GM18867 (cell line): ENCODE results near the gene ZNF333.
"Not testable (repeated sequence)": the region's sequence is repeated elsewhere in the genome, so short reads cannot be mapped to it uniquely, and the experiment has no call there.

Experiments
- ATAC-seq: cut with Tn5 transposase; IDR thresholded peaks from one replicate; pipeline ENCODE4 v1.9.1; 2021; ENCODE audit warnings: mild to moderate bottlenecking, moderate library complexity; ENCODE audit not compliant: unreplicated experiment

The ZNF333 gene

DNA sequence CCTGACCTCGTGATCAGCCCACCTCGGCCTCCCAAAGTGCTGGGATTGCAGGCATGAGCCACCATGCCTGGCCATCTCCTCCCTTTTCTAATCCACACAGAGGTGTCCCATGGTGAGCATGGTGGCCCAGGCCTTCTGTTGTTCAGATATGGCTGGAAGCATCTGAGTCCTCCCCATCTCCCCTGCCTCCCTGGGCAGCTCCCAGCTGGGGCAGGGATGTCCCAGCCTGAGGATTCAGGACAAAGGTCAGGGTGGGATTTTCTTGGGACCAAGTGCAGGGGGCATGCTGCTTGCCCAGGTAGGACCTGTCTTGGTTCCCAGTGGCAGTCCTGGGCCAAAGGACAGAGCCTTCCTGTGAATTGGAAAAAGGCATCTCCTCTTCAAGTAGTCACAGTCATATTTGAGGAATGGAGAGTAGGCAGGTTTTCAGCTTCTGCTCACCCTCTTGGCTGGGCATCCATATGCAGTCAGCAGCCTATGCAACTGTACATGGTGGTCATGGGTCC is 77.7 kb downstream of the ZNF333 start:
- no peak for ATAC-seq

- ATAC-seq: no peak
These were observed 78.2 kb downstream of the ZNF333 start for GRCh38 chr19:14768001-14768400.

DNA sequence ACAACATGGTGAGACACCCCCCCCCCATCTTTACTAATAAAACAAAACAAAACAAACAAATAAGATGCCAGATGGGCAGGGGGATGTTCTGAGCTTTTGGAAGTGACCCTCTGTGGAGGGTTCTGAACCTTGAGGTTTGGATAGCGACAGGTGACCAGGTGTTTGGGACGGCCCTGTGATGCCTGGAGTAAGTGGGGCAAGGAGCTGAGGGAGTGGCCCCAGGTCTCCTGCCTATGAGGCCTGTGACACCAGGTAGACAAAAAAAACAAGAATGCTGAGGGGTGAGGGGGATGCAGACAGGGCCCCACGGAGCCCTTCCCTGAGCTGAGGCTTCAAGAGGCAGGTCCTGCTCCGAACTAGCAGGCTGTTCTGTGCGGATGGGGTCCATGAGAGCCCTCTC is 79.4 kb downstream of the ZNF333 start:
- ATAC-seq: no peak

GRCh38 chr19:14770136-14770535 is 80.3 kb downstream of the ZNF333 start:
- ATAC-seq: no peak

DNA sequence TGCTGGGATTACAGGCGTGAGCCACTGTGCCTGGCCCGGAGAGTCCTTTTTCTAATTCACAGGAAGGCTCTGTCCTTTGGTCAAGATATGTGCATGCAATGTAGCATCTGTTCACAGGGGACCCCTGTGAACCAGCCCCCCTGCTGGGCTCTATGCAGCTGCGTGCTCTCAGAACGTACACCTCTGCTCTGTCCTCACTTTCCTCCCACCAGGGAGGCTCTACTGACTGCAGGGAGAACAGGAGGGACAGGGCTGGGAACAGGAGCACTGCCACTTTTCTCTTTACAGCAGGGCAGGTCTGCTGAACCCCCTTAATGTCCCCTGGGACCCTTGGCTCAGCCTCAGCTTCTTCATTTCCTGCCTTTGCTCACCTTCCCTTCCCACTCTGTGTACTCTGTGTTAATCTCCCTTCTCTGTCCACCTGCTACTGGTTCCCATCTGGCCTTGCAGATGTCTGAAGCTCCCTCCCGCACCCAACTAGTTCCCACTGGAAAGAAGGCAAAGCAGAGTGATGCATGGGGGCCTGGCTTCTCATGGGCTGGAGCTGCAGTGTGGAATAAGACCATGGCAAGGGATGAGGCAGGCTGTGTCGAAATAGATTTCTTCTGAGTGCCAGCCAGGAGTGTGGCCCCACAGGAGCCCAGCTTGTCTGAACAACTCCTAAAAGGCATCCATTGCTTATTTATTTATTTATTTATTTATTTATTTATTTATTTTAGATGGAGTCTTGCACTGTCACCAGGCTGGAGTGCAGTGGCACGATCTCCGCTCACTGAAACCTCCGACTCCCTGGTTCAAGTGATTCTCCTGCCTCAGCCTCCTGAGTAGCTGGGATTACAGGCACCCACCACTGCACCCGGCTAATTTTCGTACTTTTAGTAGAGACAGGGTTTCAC is 81.3 kb downstream of the ZNF333 start:
- ATAC-seq: no peak

DNA sequence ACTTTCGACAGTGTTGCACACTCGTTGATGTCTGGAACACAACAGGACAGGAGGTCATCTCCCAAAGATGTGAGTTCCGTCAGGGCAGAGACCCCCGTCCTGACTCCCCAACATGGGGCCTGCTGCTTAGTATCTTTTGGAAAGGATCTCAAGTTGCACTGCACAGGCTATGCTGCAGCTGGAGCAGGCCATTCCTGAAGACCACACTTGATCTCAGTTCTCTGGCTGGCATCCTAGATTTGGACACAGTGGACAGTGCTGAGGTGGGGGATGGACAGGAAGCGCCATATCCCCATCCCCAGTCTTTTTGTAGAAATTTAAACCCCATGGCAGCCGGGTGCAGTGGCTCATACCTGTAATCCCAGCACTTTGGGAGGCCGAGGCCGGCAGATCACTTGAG is 82.6 kb downstream of the ZNF333 start:
- no peak for ATAC-seq

DNA sequence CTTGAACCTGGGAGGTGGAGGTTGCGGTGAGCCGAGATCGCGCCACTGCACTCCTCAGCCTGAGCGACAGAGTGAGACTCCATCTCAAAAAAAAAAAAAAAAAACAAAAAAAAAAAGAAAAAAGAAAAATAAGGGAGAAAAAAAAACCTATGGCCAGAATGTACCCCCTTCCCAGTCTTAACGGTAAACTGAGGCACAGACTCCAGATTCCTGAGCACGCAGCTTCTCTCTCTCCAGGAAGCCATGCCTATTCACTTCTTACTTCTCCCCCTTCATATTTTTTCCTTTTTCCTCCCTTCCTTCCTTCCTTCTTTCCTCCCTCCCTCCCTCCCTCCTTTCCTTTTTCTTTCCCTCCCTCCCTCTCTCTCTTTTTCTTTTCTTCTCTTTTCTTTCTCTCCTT is 83.1 kb downstream of the ZNF333 start:
- ATAC-seq: no peak

- ATAC-seq: not testable (repeated sequence)
These were observed 83.9 kb downstream of the ZNF333 start for GRCh38 chr19:14773722-14774121.

GRCh38 chr19:14774373-14774772 is 84.5 kb downstream of the ZNF333 start:
- no peak for ATAC-seq

GRCh38 chr19:14775326-14775725 is 85.5 kb downstream of the ZNF333 start:
- ATAC-seq: not testable (repeated sequence)

GRCh38 chr19:14775869-14776586 is 86.2 kb downstream of the ZNF333 start:
- no peak for ATAC-seq

GRCh38 chr19:14777645-14778044 is 87.8 kb downstream of the ZNF333 start:
- not testable (repeated sequence) for ATAC-seq

DNA sequence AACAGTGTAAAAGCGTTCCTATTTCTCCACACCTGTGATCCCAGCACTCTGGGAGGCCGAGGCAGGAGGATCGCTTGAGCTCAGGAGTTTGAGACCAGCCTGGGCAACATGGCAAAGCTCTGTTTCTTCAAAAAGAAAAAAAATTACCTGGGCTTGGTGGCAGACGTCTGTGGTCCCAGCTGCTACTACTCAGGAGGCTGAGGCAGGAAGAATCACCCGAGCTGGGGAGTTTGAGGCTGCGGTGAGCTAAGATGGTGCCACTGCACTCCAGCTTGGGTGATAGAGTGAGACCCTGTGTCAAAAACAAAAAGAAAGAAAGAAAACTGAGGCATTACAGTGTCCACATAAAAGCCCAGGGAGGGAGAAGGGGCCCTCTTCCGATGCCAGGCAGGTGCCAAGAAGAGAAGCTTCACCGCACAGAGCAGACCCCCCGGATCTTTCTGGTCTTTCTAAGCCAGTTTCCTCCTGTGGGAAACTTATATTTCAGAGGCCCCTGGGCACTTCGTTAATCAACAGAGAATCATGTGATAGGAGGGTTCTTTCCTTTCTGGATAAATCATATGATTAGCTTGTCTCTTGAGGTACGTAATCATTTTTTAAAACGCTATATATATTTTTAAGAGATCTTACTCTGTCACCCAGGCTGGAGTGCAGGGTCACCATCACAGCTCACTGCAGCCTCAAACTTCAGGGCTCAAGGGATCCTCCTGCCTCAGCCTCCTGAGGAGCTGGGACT is 88.4 kb downstream of the ZNF333 start, which contains the start of gene ADGRE2:
TSS of gene ADGRE2 (minus strand) at position 451 of the 736 bp plus-strand sequence. CDS start 1,804 bp downstream, outside the sequence.
- not testable (repeated sequence) for ATAC-seq

GRCh38 chr19:14779151-14779550 is 89.3 kb downstream of the ZNF333 start:
- ATAC-seq: no peak

DNA sequence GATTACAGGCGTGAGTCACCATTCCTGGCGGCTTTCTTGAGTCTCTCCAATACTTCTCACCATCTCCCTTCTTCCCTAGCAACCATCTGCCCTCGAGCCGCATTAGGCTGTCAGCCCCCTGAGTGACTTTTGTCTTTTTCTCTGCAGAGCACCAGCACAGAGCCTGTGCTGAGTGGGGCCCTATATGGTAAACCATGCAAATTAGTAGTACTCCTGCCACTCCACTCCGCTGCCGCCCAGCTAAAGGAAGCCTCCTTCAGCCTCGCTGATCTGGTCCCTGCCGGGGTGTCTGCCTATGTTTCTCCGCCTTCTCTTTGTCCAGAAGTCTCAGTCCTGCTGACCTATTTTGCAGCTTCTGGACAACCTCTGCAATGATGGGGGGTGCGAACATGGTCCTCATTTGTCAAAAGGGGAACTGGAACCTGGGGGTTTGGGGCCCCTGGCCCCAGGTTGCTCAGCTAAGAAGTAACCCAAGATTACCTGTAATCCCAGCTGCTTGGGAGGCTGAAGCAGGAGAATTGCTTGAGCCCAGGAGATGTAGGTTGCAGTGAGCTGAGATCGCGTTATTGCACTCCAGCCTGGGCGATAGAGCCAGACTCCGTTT is 90.9 kb downstream of the ZNF333 start:
- not testable (repeated sequence) for ATAC-seq

GRCh38 chr19:14781713-14782536 is 92.1 kb downstream of the ZNF333 start:
- not testable (repeated sequence) for ATAC-seq

DNA sequence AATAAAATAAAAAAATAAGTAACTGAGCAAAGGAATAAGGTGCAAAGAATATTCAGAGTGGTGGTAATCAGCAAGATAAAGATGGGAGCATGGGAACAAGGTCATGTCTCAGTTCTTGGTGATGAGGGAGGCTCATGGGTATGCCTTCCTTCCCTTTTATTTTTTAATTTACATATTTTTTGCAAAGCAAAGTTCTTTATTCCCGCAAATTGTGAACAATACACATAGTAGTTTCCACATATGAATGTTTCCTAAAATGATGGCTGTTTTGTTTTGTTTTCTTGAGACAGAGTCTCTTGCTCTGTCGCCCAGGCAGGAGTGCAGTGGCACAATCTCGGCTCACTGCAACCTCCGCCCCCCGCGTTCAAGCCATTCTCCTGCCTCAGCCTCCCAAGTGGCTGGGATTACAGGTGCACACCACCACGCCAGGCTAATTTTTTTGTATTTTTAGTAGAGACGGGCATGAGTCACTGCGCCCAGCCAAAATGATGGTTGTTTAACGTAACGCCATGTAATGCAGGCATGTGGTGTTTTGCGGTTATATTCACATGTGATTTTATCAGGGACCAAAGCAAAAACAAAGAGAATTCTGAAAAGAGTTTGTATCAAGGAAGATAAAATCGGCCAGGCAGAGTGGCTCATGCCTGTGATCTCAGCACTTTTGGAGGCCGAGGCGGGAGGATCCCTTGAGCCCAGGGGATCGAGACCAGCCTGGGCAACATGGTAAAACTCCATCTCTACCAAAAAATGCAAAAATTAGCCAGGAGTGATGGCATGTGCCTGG is 93.0 kb downstream of the ZNF333 start:
- ATAC-seq: no peak
